NCI-H82 treated with DMSO at 0.1 percent for 48 hours (cell line): Measurements from ENCODE around the gene TPP2.

ENCODE experiments used
- DNase-seq: peaks from one replicate; lab custom pipeline; 2025; ENCODE audit not compliant: unreplicated experiment; lab: John Stamatoyannopoulos, UW

The TPP2 gene

GRCh38 chr13:102651892-102652291, 55.1 kb downstream of the TPP2 start:
- DNase-seq = no peak

GRCh38 chr13:102654756-102655155, 58.0 kb downstream of the TPP2 start:
- no peak for DNase-seq

- no peak for DNase-seq
Observed at GRCh38 chr13:102657630-102658029, 60.8 kb downstream of the TPP2 start.

DNA sequence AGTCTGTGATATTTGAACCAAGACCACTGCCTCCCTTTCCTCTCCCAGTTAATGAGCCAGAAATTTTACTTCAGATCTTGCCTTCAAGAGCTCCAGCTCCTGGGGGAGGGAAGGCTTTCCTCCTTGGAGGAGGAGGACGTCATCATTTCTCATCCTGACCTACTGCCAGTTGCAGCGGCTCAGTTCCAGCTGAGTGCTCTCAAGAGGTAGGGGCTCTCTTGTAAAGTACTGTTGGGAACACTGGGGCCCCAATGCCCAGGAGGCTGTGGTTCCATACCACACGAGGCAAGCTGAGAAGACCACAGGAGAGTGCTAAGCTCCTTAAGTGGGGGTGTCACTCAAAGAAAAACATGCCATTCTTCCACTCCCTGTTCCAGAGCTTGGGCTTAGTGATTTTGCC, 61.9 kb downstream of the TPP2 start:
- DNase-seq = no peak

GRCh38 chr13:102659168-102659713, 62.5 kb downstream of the TPP2 start:
- no peak for DNase-seq

DNA sequence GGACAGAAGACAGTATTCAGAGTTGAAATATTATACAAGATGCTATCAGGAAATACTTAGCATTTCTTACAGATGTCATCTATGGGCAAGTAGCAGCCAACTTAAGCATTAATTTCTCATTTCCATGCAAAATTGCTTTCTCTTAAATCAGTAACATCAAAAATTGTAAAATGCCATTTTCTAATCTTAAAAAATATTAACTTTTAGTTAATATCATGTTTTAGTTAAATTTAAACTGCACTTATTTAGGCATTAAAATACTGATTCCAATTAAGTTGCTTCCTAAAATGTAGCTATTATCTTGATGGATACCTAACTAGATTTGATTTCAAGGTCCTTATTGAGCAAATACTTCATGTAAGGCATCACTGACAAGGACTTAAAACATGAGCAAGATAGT, 70.2 kb downstream of the TPP2 start:
- DNase-seq = no peak

DNA sequence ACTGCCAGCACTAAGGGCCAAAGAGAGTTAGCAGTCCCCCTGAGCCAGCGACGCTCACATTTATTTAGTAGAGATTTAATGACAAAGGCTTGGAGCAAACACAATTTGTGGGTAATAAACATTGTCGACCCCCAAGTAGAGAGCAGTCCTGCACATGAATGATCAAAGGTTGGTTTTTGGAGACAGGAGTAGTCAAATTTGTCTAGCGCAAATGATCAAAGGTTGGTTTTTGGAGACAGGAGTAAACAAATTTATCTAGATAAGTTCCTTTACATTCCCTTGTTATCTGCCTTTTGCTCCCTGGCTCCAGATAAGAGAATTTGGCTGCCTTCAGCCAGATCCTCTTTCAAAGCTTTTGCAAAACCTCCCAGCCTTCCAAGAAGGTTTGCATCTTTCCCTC, 71.1 kb downstream of the TPP2 start:
- DNase-seq = no peak

DNA sequence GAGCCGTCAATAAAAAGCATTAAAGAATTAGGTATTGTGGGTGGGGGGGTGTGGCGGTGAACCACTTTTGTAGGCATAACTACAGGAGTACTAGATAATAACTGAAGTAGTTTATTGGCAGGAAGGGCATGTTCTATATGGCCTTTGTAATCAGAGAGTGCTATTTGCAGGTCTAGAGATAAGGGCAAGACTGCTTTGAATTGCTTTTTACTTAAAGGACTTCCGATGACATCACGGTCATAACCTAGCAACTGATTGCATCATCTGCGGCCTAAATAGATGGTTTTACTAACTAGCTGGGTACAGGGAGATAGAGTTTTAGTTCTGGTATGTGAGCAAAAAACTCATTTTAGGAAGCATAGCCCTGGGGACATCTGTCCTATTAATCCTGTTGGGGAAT, 73.3 kb downstream of the TPP2 start:
- no peak for DNase-seq

- DNase-seq = no peak
Observed at GRCh38 chr13:102675115-102675514, 78.3 kb downstream of the TPP2 start.

DNA sequence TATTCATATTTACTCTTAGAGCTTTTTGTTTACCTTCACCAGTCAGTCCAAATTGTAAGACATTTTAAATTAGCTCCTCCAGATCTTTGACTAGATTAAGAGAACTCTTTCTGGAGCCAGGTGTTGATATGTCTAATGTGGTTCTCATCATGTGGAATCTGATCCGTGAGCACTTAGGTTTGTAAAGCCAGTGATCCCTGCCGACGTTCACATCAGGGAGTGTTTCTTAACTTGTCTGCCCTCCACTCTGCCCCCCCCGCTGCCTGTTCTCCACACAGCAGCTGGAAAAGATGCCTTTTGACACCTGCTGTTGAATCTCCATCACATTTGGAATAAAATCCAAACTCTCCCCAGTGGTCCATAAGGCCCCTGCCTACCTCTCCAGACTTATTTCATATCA, 80.3 kb downstream of the TPP2 start:
- no peak for DNase-seq

- DNase-seq = no peak
Observed at GRCh38 chr13:102678339-102679107, 81.7 kb downstream of the TPP2 start.

DNA sequence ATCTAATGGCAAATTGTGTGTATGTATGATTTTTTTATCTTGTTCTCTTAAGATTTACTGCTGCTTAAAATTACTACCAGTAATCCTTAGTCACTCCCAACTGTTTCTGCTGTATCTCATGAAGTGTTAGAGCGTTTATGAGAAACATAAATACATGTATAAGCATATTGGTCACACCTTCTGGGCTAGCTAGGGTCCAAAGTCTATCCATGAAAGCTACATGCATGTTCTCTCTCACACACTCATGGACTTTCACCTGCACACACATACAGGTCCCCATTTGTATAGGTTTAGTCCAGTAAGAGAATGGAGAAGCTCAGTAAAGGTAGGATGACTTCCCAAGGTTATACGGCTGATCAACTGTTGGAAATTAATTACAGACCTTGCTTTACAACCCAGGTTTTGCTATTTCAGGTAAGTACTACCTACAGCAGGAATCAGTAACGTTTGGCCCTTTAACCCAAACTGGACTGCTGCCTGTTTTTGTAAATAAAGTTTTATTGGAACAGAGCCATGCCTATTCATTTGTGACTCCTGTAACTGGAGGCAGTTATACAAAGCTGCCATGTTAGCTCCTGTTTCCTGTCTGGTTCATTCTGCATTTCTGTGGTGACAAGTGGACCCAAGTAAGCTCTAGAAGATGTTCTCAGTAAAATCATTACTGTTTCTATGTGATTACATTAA, 82.8 kb downstream of the TPP2 start:
- DNase-seq = no peak

GRCh38 chr13:102680133-102680717, 83.4 kb downstream of the TPP2 start:
- DNase-seq = no peak

DNA sequence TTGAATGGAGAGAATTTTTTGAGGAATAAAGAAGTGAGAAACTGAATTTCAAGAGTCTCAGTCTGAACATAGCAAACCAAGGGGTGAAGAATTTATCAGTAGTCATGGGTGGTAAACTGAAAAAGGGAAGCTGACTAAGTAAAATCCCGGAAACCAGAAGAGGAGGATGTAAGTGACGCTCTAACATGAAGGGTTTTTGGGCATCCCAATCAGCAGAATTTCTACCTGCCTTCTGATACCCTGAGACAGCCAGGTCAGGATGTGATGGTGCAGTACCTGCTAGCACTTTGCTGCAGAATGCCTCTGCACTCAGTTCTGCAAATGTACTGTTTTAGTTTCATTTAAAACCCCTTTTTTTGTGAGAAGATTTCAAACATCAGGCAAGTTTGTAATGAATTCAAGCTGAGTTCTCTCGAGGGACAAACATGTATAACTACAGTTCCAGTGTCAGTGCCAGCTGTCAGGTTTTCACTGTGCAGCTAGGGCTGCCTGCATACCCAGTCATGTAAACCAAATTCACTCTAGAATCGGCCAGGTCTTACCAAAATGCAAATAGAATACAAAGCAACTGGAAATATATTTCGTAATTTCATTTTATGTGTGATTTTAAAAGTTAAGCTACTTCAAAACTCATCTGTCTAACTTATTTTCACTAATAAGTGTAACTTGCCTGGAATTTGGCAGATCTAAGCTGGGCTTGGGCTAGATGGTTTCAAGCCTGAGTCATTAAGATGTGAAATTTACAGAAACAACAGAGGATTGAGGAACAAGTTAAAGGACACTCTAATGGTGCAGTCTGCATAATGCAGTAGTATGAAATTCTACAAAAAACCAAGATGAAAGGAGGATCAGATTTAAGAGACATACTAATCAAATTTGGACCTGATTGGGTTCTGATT, 84.3 kb downstream of the TPP2 start:
- DNase-seq = no peak

DNA sequence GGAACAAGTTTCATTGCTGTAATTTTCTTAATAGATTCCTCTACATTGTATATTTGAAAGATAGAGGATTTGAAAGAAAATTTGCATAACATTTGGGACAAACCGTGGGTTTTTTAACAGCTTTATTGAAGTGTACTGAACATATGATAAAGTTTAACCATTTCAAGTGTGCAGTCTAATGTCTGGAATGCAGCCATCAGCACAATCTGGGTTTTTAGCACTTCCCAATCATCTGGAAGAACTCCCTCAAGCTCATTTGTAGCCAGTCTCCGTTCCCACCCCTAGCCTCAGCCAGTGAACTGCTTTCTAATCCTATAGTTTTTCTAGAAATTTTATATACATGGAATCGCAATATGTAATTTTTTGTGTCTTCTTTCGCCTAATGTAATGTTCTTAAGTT, 85.4 kb downstream of the TPP2 start:
- no peak for DNase-seq

GRCh38 chr13:102682727-102683126, 85.9 kb downstream of the TPP2 start:
- DNase-seq = no peak

DNA sequence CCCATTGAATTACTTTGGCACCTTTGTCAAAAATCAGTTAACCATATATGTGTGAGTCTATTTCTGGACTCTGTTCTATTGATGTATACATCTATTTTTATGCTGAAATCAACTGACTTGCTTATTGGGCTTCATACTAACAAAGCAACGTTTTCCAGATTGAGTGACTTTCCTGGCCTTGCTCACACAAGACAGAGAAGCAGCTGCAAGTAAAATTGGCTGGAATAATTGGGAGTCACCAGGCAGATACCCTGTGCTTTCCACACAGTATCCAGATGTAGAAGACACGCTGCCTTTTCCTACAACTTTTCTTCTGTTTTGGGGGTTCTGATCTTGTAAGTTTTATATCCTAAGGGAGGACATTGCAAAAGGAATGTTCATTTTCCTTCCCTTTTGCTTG, 86.9 kb downstream of the TPP2 start:
- no peak for DNase-seq

DNA sequence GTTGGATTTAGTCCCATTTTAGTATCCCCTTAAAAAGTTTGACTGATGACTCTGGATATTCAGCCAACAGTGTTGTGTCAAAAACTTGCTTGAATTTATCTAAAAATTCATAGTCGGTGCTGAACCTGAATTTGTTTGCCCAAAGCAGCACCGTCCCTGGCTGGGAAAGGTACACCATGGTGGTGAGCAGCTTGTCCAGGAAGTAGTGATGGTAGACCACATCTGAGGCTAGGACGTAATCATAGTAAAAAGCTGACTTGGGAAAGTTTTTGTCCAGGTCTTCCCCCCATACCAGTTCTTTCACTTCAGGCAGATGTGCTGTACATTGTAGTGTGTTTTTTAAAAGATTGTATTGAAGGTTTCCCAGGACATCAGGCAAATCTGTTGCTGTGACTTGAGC, 89.2 kb downstream of the TPP2 start:
- DNase-seq = no peak

DNA sequence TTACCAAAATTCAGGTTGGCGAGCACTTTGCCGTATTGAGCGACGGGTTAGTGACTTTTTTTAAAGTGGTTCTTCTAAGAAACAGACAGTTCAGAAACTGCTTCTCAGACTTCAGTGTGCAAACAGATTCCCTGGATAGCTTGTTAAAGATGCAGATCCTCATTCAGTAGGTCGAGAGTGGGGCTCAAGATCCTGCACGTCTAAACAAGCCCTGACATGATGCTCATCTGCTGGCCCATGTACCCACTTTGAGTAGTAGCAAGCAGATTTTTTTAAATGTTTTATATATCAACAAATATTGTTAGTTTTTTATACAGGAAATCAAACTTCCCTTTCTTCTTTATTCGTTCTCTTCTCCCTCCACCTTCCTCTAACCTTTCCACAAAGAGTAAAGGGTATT, 90.7 kb downstream of the TPP2 start:
- DNase-seq = no peak

GRCh38 chr13:102688306-102688973, 91.7 kb downstream of the TPP2 start:
- DNase-seq = no peak

GRCh38 chr13:102690883-102691282, 94.1 kb downstream of the TPP2 start:
- DNase-seq = no peak
